HG02870 (cell line): ENCODE data around the gene LRRC66.
A peak's percentile ranks its signal among the peaks of the same experiment; 100 is the strongest.

Experiments used
- ATAC-seq: cut with Tn5 transposase; IDR thresholded peaks from one replicate; pipeline ENCODE4 v1.9.1; 2021; ENCODE audit warnings: mild to moderate bottlenecking, moderate library complexity; ENCODE audit not compliant: unreplicated experiment

The LRRC66 gene

DNA sequence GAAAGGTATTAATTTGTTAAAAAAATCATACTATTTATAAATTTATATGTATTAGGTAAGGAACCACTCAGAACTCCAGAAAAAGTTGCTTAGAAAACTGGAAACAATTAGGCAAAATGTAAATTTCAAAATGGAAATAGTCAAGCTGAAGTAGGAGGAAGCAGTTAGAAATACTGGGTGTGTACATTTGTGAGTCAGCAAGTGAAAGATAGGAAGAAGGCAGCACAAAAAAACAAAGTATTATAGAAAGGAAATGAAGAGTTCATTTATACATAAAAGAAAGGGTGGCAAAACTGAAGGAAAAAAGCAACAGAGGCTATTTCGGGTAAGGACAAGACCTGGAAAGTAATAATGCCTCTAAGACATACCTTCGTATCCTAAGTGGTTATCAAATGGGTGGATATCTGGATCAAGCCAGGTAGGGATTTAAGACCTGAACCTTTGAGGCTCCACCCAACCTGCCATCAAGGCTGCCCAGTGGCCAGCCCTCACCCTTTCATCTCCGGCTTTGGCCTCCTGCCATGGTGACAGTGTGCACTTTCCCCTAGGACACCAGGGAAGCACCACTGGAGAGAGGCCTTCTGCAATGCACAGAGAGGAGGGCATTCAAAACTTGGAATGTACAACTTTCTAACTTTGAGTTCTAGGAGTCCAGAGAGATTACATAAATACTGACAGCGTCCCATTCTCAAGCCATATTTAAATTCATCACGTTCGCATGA is at the start of gene LRRC66:
LRRC66 (minus strand) TSS at position 428 of the 722 bp plus-strand sequence. CDS start 2,750 bp downstream, outside the sequence.
- no peak for ATAC-seq

DNA sequence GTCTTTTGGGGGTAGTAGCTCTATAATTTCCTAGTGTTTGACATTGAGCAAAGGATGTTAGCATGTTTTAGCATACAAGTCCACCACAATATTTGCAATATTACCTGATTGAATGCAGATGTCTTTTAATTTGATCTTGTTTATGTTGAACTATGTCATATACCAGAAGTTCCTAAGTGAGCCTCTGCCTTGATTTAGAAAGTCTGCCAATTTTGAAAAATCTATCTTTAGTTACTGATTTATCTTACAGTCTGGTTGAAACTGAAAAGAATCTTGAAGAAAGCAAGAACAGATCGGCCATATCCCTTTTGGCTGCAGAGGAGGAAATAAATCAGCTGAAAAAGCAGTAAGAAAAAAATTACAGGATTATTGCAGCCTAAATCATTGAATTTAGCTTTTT is 49.4 kb upstream of the LRRC66 start:
- ATAC-seq: no peak

DNA sequence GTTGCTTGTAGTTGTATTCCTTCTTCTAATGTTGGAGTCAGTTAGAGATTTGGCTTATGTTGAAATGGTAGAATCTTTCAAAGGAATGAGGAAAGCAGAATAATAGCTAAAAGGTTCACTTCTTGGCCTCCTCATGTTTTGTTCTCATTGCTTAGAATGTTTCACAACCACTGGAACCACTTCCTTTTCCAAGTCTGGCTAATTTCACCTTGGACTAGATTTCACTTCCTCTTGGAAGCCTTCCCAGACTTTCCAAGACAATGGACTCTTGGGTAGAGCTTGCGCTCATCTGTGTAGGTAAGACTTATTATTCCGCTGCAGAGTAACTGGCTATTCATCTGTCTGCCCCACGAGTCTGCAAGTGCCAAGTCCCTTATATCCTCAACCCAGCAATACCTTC is 39.2 kb upstream of the LRRC66 start:
- ATAC-seq: no peak

- no peak for ATAC-seq
These were observed 38.1 kb upstream of the LRRC66 start for GRCh38 chr4:52058275-52058674.

DNA sequence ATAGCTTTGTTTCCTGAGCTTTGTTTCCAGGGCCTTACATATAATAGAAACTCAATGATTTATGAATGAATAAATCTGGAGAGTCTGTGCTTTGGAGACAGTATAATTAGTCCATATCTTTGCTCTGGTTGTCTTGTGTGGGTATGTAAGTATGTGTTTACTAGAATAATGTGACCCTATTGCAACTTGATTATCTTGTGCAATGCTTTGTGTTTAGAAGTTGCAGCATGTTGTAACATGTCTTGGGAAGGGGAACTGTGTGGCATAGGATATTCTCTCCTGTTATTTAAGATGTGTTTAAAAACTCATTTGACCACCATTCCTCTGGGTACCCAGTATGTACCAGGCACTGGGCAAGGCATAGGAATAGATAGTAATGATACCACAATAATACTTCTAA is 37.0 kb upstream of the LRRC66 start:
- ATAC-seq: no peak

GRCh38 chr4:52054254-52054653 is 34.1 kb upstream of the LRRC66 start:
- no peak for ATAC-seq

GRCh38 chr4:52052475-52052780 is 32.3 kb upstream of the LRRC66 start:
- ATAC-seq: peak; percentile 83

GRCh38 chr4:52051615-52052474 is 31.7 kb upstream of the LRRC66 start:
- ATAC-seq: peak; percentile 53

- peak; percentile 31 for ATAC-seq
These were observed 31.1 kb upstream of the LRRC66 start, which contains the start of gene SPATA18 for GRCh38 chr4:52051213-52051614. Gene SPATA18, plus strand, starts transcription at chr4:52051304. Its CDS starts 401 bp downstream, at chr4:52051705.

- no peak for ATAC-seq
These were observed 29.1 kb upstream of the LRRC66 start for GRCh38 chr4:52049266-52049665.

GRCh38 chr4:52045028-52045427 is 24.9 kb upstream of the LRRC66 start:
- ATAC-seq: no peak

- ATAC-seq: peak; percentile 85
These were observed 18.1 kb upstream of the LRRC66 start, which contains the start of gene SGCB for GRCh38 chr4:52038103-52038912. Gene SGCB, minus strand, starts transcription at chr4:52038299. Its CDS starts 40 bp downstream, at chr4:52038259.

GRCh38 chr4:52037689-52038102 is 17.5 kb upstream of the LRRC66 start:
- ATAC-seq: peak; percentile 47

GRCh38 chr4:52036886-52037530 is 16.8 kb upstream of the LRRC66 start:
- ATAC-seq: no peak

GRCh38 chr4:52035190-52035589 is 15.0 kb upstream of the LRRC66 start:
- no peak for ATAC-seq

DNA sequence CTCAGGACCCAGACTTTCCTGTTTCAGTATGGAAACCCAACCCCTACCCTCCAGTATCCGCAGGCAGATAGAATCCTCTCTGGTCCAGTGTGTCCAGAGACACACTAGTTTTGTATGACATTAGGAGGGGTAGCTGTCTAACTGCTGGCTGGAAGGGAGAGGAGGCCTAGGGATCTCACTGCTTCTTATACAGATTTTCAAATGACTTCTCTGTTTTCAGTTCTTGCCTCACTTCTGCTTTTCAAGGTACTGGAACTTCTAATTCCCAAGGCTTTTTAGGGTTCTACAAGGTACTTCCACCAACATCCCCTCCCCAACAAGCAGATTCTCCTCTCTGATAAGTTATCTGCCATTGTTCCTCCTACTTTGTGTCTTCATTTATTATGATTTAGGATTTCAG is 11.8 kb upstream of the LRRC66 start:
- no peak for ATAC-seq

GRCh38 chr4:52028970-52029369 is 8.8 kb upstream of the LRRC66 start:
- ATAC-seq: no peak

GRCh38 chr4:52017814-52018213 is 2.3 kb downstream of the LRRC66 start:
- ATAC-seq: no peak

- no peak for ATAC-seq
These were observed 3.2 kb downstream of the LRRC66 start for GRCh38 chr4:52016981-52017380.

DNA sequence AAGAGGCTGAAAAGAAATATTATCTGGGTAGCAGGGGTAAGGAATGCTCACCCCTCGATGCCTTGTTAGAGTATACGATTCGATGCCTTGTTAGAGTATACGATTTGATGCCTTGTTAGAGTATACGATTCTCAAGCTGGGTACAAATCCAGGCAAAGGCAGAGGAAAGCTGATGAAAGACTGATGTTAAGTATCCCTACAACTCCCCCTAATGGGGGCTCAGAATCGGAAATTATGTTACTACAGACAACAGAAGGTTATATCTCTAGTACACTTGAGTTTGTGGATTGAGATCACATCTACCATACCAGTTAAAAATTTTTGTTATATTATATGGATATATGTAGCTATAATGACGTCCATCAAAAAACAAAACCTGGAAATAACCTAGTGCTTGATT is 4.8 kb downstream of the LRRC66 start:
- ATAC-seq: no peak

GRCh38 chr4:52014903-52015302 is 5.3 kb downstream of the LRRC66 start:
- ATAC-seq: no peak
